HepG2 (cell line): ENCODE measurements around the gene C16orf54. TPM values are rescaled to one million over a fixed set of nuclear protein-coding genes. Genes with fewer than 3 reads are reported as not detected.

Source experiments
- ATF1 ChIP-seq: IDR thresholded peaks from 2 replicates; pipeline ENCODE4 v1.6.1; 2016; ENCODE audit warnings: mild to moderate bottlenecking, control low read depth
- BHLHE40 ChIP-seq: IDR thresholded peaks from 2 replicates; pipeline ENCODE4 v1.6.1; 2011; ENCODE audit warnings: low read length, improper control_type of control experiment
- CBX5 ChIP-seq: sonication (generic); formaldehyde crosslinking; IDR thresholded peaks from 2 replicates; pipeline ENCODE4 v1.4.0; 2020; ENCODE audit warnings: missing genetic modification reagents, borderline replicate concordance
- DMAP1 ChIP-seq: IDR thresholded peaks from 2 replicates; pipeline ENCODE4 v1.6.1; 2016
- GATAD2A ChIP-seq: IDR thresholded peaks from 2 replicates; pipeline ENCODE4 v1.6.1; 2016
- HMGXB4 ChIP-seq, 2 experiments: sonication (generic) in 1 of 2; formaldehyde crosslinking in 1 of 2; IDR thresholded peaks; 2 replicates each; pipeline versions ENCODE4 v1.4.0 to v1.6.1; 2018 to 2020; ENCODE audit warnings: missing genetic modification reagents in 2 of 2, borderline replicate concordance in 1 of 2, low read depth in 1 of 2, mild to moderate bottlenecking in 1 of 2, missing biosample characterization in 1 of 2
- MED13 ChIP-seq: sonication (generic); formaldehyde crosslinking; IDR thresholded peaks from 2 replicates; pipeline ENCODE4 v1.5.0; 2020; ENCODE audit warnings: missing genetic modification reagents
- PBX3 ChIP-seq: sonication (generic); formaldehyde crosslinking; IDR thresholded peaks from 2 replicates; pipeline ENCODE4 v1.8.1; 2023; ENCODE audit warnings: missing genetic modification reagents, inconsistent platforms, borderline replicate concordance
- PRPF4 ChIP-seq: fragments of 200-400 bp; formaldehyde crosslinking; IDR thresholded peaks from 2 replicates; pipeline ENCODE4 v1.6.1; 2016; ENCODE audit warnings: low read length, low read depth; ENCODE audit not compliant: poor library complexity, severe bottlenecking
- U2AF2 ChIP-seq: fragments of 200-400 bp; formaldehyde crosslinking; IDR thresholded peaks from 2 replicates; pipeline ENCODE4 v1.6.1; 2017; ENCODE audit warnings: low read depth, mild to moderate bottlenecking, low read length
- ZBTB21 ChIP-seq: sonication (generic); formaldehyde crosslinking; IDR thresholded peaks from 2 replicates; pipeline ENCODE4 v1.4.0; 2020; ENCODE audit warnings: missing genetic modification reagents
- ZBTB43 ChIP-seq: sonication (generic); formaldehyde crosslinking; conservative IDR thresholded peaks from 2 replicates; pipeline ENCODE4 v1.4.0; 2020; ENCODE audit warnings: missing genetic modification reagents
- ZC3H13 ChIP-seq: sonication (generic); formaldehyde crosslinking; IDR thresholded peaks from 2 replicates; pipeline ENCODE4 v1.8.1; 2023; ENCODE audit warnings: mild to moderate bottlenecking, missing genetic modification reagents, moderate library complexity
- ZFAT ChIP-seq: sonication (generic); formaldehyde crosslinking; conservative IDR thresholded peaks from 2 replicates; pipeline ENCODE4 v1.8.1; 2023; ENCODE audit warnings: missing genetic modification reagents, inconsistent platforms
- ZNF121 ChIP-seq: sonication (generic); formaldehyde crosslinking; IDR thresholded peaks from 2 replicates; pipeline ENCODE4 v1.5.0; 2020; ENCODE audit warnings: mild to moderate bottlenecking, missing genetic modification reagents
- ZNF770 ChIP-seq: sonication (generic); formaldehyde crosslinking; IDR thresholded peaks from 2 replicates; pipeline ENCODE4 v1.5.0; 2020; ENCODE audit warnings: mild to moderate bottlenecking, missing genetic modification reagents
- polyA plus RNA-seq, 8 experiments: library from polyadenylated mRNA; depleted of rRNA in 3 of 8; stranded (reverse) in 7 of 8; unstranded in 1 of 8; fragments of >200 nt; fragmentation: Illumina TruSeq in 4 of 8; extraction: Trizol in 4 of 8; gene quantifications; 2 replicates each; pipeline versions ENCODE4 v1.2.1 to v1.2.3, GENCODE V29; 2011 to 2016; ENCODE audit warnings: low read depth in 4 of 8, missing spikeins in 1 of 8, mixed read lengths in 1 of 8; ENCODE audit not compliant: insufficient read depth in 1 of 8
- total RNA-seq, 5 experiments: library from RNA; depleted of rRNA; stranded (reverse); fragments of >200 nt; fragmentation: Illumina TruSeq; extraction: Trizol; gene quantifications; 2 replicates each; pipeline ENCODE4 v1.2.3, GENCODE V29; 2016; ENCODE audit warnings: low read depth in 1 of 5
- TF ChIP-seq, protein P1 (sequence below): sonication (generic); formaldehyde crosslinking; IDR thresholded peaks from 2 replicates; pipeline ENCODE4 v1.9.0; 2021; ENCODE audit warnings: missing genetic modification reagents, borderline replicate concordance
- TF ChIP-seq, protein P2 (sequence below): sonication (generic); formaldehyde crosslinking; IDR thresholded peaks from 2 replicates; pipeline ENCODE4 v1.4.0; 2020; ENCODE audit warnings: missing genetic modification reagents, borderline replicate concordance
- TF ChIP-seq, protein P3 (sequence below): sonication (generic); formaldehyde crosslinking; IDR thresholded peaks from 2 replicates; pipeline ENCODE4 v1.4.0; 2020; ENCODE audit warnings: missing genetic modification reagents

The C16orf54 gene
- total and polyA plus RNA-seq, 2 of the 13 experiments (the other 11 are each of a cell fraction or from before 2014, with no cell fraction given), result not detected

DNA sequence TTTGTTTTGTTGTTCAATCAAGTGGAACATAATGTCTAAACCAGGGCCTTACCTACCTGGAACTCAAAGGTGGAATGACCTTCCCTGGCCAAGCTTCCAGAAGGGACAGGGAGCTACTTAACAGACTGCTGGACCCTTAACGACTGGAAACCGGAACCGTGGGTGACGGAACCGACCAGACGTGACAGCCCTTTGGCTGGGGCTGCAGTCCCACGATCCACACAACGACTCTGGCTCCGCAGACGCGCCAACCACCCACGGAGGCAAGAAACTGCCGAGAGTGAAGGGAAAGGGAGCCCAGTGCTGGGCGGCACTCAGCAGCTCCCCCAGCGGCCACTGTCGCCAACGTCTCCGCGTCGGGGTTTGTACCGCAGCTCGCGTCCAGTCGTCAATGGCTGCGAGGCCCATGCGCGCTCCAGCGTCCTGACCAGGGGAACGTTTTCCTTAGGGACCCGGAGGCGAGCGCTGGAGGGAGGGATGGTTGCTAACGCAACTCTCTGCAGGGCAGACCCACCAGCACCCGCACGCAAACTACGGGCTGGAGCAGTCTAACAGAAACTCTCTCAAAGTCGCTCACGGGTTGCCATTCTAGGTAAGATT lies 39.2 kb upstream of the C16orf54 start (continued):
- TF ChIP-seq, protein P1, sequence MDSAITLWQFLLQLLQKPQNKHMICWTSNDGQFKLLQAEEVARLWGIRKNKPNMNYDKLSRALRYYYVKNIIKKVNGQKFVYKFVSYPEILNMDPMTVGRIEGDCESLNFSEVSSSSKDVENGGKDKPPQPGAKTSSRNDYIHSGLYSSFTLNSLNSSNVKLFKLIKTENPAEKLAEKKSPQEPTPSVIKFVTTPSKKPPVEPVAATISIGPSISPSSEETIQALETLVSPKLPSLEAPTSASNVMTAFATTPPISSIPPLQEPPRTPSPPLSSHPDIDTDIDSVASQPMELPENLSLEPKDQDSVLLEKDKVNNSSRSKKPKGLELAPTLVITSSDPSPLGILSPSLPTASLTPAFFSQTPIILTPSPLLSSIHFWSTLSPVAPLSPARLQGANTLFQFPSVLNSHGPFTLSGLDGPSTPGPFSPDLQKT (CRISPR knock-in tag), result no peak
- no peak for TF ChIP-seq ATF1 (CRISPR knock-in tag)
- peak; percentile 81 for TF ChIP-seq GATAD2A (CRISPR knock-in tag)
- peak; percentile 77 for TF ChIP-seq ZNF121
- TF ChIP-seq, protein P2, sequence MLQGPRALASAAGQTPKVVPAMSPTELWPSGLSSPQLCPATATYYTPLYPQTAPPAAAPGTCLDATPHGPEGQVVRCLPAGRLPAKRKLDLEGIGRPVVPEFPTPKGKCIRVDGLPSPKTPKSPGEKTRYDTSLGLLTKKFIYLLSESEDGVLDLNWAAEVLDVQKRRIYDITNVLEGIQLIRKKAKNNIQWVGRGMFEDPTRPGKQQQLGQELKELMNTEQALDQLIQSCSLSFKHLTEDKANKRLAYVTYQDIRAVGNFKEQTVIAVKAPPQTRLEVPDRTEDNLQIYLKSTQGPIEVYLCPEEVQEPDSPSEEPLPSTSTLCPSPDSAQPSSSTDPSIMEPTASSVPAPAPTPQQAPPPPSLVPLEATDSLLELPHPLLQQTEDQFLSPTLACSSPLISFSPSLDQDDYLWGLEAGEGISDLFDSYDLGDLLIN, result no peak
- TF ChIP-seq ZBTB43 (CRISPR knock-in tag), result no peak
- no peak for TF ChIP-seq PRPF4
- no peak for TF ChIP-seq U2AF2
- TF ChIP-seq DMAP1 (CRISPR knock-in tag), result peak; percentile 45; the same call in 1 of the 2 replicates
- peak; percentile 78; the same call in 1 of the 2 replicates for TF ChIP-seq ZNF770
- peak; percentile 90; the same call in 1 of the 2 replicates for TF ChIP-seq CBX5 (CRISPR knock-in tag)
- no peak for TF ChIP-seq ZFAT (CRISPR knock-in tag)
- TF ChIP-seq HMGXB4 (CRISPR knock-in tag; IDR thresholded peaks at IDR 0.05; ENCODE audit: borderline replicate concordance in 1 of 2, low read depth in 1 of 2), result peak; percentile 88 to 96
- no peak for TF ChIP-seq ZC3H13
- TF ChIP-seq PBX3 (CRISPR knock-in tag), result no peak
- TF ChIP-seq, protein P3, sequence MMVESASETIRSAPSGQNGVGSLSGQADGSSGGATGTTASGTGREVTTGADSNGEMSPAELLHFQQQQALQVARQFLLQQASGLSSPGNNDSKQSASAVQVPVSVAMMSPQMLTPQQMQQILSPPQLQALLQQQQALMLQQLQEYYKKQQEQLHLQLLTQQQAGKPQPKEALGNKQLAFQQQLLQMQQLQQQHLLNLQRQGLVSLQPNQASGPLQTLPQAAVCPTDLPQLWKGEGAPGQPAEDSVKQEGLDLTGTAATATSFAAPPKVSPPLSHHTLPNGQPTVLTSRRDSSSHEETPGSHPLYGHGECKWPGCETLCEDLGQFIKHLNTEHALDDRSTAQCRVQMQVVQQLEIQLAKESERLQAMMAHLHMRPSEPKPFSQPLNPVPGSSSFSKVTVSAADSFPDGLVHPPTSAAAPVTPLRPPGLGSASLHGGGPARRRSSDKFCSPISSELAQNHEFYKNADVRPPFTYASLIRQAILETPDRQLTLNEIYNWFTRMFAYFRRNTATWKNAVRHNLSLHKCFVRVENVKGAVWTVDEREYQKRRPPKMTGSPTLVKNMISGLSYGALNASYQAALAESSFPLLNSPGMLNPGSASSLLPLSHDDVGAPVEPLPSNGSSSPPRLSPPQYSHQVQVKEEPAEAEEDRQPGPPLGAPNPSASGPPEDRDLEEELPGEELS, result no peak
- TF ChIP-seq MED13 (CRISPR knock-in tag), result no peak
- TF ChIP-seq ZBTB21, result no peak
- TF ChIP-seq BHLHE40, result no peak
